GM04503 (cell line): ENCODE measurements around the gene NT5DC4.

Experiments
- DNase-seq: peaks from one replicate; pipeline ENCODE4 v3.0.0-alpha.2; 2012; ENCODE audit warnings: low read depth

Gene NT5DC4

DNA sequence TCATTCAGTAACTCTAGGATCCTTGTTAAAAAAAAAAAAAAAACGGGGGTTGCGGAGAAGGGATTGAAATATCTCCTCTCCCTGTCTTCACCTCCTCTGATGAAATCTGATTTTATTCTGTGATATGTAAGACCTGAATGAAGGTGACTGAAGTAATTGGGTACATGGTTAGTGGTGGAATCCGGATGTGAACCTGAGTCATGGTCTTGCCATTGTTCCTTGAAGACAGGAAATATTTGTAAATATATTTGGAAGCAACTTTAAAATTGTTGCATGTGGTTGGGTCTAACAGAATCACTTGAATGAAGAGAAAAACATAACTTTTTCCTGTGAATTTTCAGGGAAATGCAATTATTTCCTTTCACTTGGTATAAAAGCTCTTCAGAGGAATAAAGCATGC, 66.5 kb downstream of the NT5DC4 start:
- no peak for DNase-seq

DNA sequence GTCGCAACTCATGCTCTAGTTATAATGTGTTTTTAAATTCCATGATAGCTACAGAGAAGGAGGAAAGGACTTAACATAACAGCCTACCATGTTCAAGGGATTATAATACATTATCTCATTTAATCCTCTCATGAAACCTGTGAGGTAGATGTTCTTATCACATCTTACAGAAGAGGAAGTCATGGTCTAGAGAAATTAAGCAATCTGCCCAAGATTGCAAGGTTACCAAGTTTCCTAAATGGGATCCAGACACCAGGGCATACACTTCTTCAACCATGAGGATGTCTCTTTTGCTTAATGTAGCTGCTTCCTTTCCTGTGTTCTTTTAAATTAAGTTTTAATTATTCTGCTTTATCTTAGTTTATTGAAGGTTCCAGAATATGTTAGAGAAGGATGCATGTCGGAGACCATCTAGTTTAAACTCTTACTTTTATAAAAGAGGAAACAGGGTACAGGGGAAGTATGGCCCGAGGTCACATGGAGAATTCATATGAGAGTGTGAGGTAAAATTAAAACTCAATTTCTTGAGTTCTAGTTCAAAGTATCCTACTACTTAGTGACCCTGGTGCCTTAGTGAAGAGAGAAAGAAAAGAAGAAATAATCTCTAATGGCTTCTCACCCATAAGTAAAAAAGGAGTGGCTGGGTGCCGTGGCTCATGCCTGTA, 67.0 kb downstream of the NT5DC4 start:
- no peak for DNase-seq

GRCh38 chr2:112788653-112789052, 67.8 kb downstream of the NT5DC4 start:
- DNase-seq, result no peak
